NOMO-1 (cell line): ENCODE results near the gene RAB3D.
"Not testable (repeated sequence)": the region's sequence is repeated elsewhere in the genome, so short reads cannot be mapped to it uniquely, and the experiment has no call there.

Experiments
- DNase-seq, 2 experiments: peaks; one replicate each; lab custom pipeline; 2025; ENCODE audit not compliant: unreplicated experiment in 2 of 2; lab: John Stamatoyannopoulos, UW

RAB3D gene

DNA sequence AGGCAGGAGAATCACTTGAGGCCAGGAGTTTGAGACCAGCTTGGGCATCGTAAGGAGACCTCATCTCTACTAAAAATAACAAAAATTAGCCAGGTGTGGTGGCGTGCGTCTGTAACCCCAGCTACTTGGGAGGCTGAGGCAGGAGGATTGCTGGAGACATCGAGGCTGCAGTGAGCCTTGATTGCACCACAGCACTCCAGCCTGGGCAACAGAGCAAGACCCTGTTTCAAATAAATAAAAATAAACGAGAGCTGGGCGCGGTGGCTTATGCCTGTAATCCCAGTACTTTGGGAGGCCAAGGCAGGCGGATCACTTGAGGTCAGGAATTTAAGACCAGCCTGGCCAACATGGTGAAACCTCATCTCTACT is 626 bp upstream of the RAB3D start:
- not testable (repeated sequence) for DNase-seq

GRCh38 chr19:11338569-11339253 is 746 bp downstream of the RAB3D start:
- DNase-seq: no peak

- no peak for DNase-seq
Observed at GRCh38 chr19:11338121-11338520, 1.3 kb downstream of the RAB3D start.

GRCh38 chr19:11337080-11337479 is 2.4 kb downstream of the RAB3D start:
- DNase-seq: peak in 1 of 2 experiments; percentile 37

DNA sequence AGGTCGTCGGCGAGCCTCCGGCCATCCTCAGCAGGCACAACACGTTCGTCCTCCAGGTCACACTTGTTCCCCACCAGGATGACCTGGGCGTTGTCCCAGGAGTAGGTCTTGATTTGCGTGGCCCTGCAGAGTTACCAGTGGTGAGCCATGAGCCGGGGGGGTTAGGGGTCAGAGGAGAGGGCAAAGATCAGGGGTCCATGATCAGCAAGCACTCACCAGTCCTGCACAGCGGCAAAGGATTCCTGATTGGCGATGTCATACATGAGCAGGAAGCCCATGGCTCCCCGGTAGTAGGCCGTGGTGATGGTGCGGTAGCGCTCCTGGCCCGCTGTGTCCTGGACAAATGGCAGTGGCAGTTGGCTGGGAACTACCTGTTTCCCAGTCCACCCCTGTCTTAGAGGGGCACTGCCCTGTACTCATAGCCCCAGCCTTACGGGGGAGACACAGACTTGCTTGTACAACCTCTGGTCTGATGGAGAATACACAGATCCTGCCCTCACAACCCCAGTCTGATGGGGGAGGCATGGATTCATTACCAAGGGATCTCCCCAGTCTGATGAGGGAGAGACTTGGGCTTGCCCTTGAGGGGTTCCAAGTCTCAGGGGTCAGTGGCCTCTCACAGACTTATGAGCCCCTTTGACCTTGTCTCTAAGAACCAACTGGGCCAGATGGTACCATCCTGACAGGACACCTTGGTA is 3.9 kb downstream of the RAB3D start:
- DNase-seq: no peak

DNA sequence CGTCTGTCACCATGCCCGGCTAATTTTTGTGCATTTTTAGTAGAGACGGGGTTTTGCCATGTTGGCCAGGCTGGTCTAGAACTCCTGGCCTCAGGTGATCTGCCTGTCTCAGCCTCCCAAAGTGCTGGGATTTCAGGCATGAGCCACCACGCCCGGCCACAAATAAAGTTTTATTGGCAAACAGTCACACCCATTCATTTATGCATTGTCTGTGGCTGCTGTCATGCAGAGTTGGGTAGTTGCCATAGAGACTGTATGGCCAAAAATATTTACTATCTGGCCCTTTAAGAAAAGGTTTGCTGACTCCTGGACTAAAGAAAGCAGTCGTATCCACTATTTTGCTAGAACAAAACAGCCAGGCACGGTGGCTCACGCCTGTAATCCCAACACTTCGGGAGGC is 5.6 kb downstream of the RAB3D start:
- DNase-seq: not testable (repeated sequence)

DNA sequence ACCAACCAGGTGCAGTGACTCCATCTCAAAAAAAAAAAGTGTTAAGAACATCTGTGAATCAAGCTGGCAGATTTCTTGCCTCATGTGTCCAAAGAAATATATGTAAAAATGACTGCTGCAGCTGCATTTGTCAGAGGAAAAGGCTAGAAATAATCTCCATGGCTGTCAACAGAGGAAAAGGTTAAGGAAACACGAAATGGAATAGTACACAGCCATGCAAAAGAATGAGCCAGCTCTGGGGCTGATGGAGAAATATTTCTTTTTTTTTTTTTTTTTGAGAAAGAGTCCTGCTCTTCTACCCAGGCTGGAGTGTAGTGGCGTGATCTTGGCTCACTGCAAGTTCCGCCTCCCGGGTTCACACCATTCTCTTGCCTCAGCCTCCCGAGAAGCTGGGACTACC is 6.6 kb downstream of the RAB3D start:
- no peak for DNase-seq

DNA sequence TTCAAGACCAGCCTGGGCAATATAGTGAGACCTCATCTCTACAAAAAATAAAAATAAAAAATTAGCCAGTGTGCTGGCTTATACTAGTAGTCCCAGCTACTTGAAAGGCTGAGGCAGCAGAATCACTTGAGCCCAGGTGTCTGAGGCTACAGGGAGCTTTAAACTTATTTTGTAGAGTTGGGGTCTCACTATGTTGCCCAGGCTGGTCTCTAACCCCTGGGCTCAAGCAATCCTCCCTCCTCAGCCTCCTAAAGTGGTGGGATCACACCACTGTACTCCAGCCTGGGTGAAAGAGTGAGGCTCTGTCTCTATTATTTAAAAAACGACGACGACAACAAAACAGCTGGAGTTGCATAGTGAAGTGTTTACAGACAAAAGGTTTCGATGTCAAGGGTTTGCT is 8.0 kb downstream of the RAB3D start:
- no peak for DNase-seq

DNA sequence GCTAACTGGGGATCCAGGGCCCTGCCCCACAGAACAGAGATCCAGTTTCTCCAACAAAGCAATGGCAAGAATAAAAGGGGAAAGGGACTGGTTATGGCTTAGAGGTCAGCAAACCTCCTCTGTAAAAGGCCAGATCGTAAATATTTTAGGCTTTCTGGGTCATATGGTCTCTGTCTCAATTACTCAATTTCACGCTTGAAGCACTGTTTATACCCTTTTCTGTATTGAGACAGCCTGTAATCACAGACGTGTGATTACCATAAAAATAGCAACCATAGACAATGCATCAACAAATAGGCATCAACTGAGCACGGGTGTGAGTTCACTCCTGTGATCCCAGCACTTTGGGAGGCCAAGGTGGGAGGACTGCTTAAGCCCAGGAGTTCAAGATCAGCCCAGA is 9.3 kb downstream of the RAB3D start:
- DNase-seq: no peak

DNA sequence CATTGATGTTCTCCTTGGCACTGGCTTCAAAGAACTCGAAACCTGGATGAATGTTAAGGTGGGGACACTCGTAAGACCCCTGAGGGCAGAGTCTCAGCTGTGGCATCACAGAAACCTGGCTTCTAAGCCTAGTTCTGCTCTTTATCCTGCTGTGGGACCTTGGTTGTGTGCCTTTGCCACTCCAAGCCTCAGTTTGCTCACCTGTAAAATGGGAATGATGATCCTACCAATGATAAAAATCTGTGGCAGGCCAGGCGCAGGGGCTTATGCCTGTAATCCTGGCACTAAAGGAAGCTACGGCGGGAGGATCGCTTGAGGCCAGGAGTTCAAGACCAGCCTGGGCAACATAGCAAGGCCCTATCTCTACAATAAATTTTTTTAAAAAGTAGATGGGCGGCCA is 13.9 kb downstream of the RAB3D start:
- DNase-seq: no peak

DNA sequence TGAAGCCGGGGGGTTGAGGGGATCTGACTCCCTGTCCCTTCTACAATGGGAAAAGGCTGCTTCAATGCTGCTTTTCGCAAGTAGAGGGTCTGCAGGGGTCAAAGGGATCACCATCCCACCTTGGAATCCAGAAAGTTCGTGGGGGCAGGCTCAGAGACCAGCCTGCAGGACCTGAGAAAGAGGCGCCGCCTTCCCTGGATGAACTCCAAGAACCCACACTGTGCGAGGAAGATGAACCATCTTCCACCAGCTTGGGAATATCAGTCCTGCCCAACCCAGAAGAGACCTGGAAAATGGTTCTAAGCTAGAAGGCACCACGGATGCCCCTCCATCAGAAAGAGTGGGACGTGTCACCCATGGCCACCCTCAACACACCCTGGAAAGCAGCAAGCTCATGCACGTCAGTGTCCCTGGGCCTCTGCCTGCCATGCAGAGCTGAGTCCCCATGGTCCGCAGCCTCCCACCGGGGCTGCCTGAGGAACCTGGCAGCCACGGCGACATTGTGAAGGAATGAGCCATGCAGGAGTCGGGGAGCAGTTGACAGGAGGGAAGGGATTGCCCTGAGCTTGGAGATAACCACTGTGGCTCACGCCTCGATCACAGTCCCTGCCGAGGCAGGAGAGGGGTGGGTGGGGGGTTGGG is 14.6 kb downstream of the RAB3D start:
- DNase-seq: no peak

- peak; percentile 99 to 100 for DNase-seq
Observed at GRCh38 chr19:11324079-11324661, 15.3 kb downstream of the RAB3D start.

- peak in 1 of 2 experiments; percentile 68 for DNase-seq
Observed at GRCh38 chr19:11323601-11324078, 15.8 kb downstream of the RAB3D start.

- DNase-seq: peak; percentile 59 to 68
Observed at GRCh38 chr19:11322269-11323024, 17.0 kb downstream of the RAB3D start.

- no peak for DNase-seq
Observed at GRCh38 chr19:11321191-11322126, 18.0 kb downstream of the RAB3D start.

DNA sequence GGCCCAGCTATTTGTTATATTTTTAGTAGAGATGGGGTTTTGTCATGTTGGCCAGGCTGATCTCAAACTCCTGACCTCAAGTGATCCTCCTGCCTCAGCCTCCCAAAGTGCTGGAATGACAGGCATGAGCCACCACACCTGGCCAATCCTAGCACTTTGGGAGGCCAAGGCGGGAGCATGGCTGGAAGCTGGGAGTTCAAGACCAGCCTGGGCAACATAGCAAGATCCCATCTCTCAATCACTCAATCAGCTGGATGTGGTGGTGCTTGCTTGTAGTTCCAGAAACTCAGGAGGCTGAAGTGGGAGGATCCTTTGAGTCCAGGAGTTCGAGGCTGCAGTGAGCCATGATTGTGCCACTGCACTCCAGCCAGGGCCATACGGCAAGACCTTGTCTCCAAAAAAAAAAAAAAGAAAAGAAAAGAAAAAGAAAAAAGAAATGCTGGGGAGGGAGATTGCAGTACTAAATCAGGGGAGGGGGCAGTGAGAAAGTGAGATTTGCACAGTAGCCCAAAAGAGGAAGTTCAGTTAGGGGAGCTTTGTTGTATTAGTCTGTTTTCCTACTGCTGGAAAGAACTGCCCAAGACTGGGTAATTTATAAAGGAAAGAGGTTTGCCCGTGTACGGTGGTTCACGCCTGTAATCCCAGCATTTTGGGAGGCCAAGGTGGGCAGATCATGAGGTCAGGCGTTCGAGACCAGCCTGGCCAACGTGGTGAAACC is 19.0 kb downstream of the RAB3D start:
- peak; percentile 58 to 59 for DNase-seq

- DNase-seq: no peak
Observed at GRCh38 chr19:11306337-11306736, 33.1 kb downstream of the RAB3D start.

DNA sequence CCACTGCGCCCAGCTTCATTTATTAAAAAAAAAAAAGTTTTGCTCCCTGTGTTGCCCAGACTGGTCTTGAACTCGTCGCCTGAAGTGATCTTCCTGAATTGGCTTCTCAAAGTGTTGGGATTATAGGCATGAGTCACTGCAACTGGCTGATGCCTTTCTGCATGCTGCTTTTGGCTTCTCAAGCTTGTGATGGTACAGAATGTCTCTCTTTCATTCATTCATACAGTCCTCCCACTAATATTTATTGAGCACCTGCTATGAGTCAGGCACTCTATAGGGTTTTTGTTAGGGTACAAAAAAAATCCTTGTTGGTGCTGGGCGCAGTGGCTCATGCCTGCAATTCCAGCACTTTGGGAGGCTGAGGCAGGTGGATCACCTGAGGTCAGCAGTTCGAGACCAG is 34.5 kb downstream of the RAB3D start:
- DNase-seq: no peak

DNA sequence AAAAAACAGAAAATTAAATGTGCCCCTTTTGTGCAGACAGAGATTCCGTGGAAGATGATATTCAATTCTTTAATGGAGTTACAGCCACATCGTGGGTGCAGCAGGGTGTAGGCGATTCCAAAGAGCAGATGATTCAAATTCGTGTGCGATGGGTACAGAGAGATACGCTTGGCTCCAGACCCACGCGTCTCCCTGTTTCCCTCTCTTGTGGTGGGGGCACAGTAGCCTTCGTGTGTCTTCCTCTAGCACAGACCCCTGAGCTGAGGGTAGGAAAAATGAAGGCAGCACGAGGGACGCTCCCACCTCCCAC is 38.7 kb downstream of the RAB3D start:
- DNase-seq: no peak
